ENCODE results near the gene ATP1B1.

The ATP1B1 gene

GRCh38 chr1:169094897-169095569 is 11.5 kb upstream of the ATP1B1 start:
- DNase-seq (ENCODE audit: low read depth) = no peak

GRCh38 chr1:169098380-169098779 is 8.1 kb upstream of the ATP1B1 start:
- DNase-seq (ENCODE audit: low read depth) = no peak

- DNase-seq (ENCODE audit: low read depth) = no peak
These were observed 6.9 kb upstream of the ATP1B1 start for GRCh38 chr1:169099561-169099960.

- peak; percentile 37 for DNase-seq (ENCODE audit: low read depth)
These were observed 6.3 kb upstream of the ATP1B1 start for GRCh38 chr1:169100208-169100607.

GRCh38 chr1:169100651-169101088 is 5.8 kb upstream of the ATP1B1 start:
- no peak for DNase-seq (ENCODE audit: low read depth)

- DNase-seq (ENCODE audit: low read depth) = peak; percentile 74
These were observed 3.9 kb upstream of the ATP1B1 start for GRCh38 chr1:169102567-169102966.

GRCh38 chr1:169103002-169103401 is 3.5 kb upstream of the ATP1B1 start:
- DNase-seq (ENCODE audit: low read depth) = no peak

- no peak for DNase-seq (ENCODE audit: low read depth)
These were observed 3.0 kb upstream of the ATP1B1 start for GRCh38 chr1:169103480-169103893.

- no peak for DNase-seq (ENCODE audit: low read depth)
These were observed 1.4 kb upstream of the ATP1B1 start for GRCh38 chr1:169105087-169105433.

- no peak for DNase-seq (ENCODE audit: low read depth)
These were observed 926 bp upstream of the ATP1B1 start for GRCh38 chr1:169105434-169106094.

GRCh38 chr1:169106921-169107602 is 572 bp downstream of the ATP1B1 start:
- DNase-seq (ENCODE audit: low read depth) = no peak

GRCh38 chr1:169107603-169108208 is 1.2 kb downstream of the ATP1B1 start:
- peak; percentile 63 for DNase-seq (ENCODE audit: low read depth)

GRCh38 chr1:169108223-169108622 is 1.7 kb downstream of the ATP1B1 start:
- DNase-seq (ENCODE audit: low read depth) = no peak

- no peak for DNase-seq (ENCODE audit: low read depth)
These were observed 2.5 kb downstream of the ATP1B1 start for GRCh38 chr1:169108863-169109560.

- DNase-seq (ENCODE audit: low read depth) = peak; percentile 99
These were observed 3.2 kb downstream of the ATP1B1 start for GRCh38 chr1:169109561-169110134.

GRCh38 chr1:169110236-169110635 is 3.7 kb downstream of the ATP1B1 start:
- peak; percentile 88 for DNase-seq (ENCODE audit: low read depth)

GRCh38 chr1:169110689-169111447 is 4.4 kb downstream of the ATP1B1 start:
- peak; percentile 74 for DNase-seq (ENCODE audit: low read depth)

- DNase-seq (ENCODE audit: low read depth) = no peak
These were observed 5.0 kb downstream of the ATP1B1 start for GRCh38 chr1:169111472-169111871.

GRCh38 chr1:169112241-169112640 is 5.8 kb downstream of the ATP1B1 start:
- DNase-seq (ENCODE audit: low read depth) = peak; percentile 70

GRCh38 chr1:169113613-169114119 is 7.2 kb downstream of the ATP1B1 start:
- DNase-seq (ENCODE audit: low read depth) = peak; percentile 92

Data from amniotic epithelial cell (primary cell).